ENCODE measurements around the gene PCDH18.
"Not testable (repeated sequence)": the region's sequence is repeated elsewhere in the genome, so short reads cannot be mapped to it uniquely, and the experiment has no call there.

PCDH18 gene, protein sequence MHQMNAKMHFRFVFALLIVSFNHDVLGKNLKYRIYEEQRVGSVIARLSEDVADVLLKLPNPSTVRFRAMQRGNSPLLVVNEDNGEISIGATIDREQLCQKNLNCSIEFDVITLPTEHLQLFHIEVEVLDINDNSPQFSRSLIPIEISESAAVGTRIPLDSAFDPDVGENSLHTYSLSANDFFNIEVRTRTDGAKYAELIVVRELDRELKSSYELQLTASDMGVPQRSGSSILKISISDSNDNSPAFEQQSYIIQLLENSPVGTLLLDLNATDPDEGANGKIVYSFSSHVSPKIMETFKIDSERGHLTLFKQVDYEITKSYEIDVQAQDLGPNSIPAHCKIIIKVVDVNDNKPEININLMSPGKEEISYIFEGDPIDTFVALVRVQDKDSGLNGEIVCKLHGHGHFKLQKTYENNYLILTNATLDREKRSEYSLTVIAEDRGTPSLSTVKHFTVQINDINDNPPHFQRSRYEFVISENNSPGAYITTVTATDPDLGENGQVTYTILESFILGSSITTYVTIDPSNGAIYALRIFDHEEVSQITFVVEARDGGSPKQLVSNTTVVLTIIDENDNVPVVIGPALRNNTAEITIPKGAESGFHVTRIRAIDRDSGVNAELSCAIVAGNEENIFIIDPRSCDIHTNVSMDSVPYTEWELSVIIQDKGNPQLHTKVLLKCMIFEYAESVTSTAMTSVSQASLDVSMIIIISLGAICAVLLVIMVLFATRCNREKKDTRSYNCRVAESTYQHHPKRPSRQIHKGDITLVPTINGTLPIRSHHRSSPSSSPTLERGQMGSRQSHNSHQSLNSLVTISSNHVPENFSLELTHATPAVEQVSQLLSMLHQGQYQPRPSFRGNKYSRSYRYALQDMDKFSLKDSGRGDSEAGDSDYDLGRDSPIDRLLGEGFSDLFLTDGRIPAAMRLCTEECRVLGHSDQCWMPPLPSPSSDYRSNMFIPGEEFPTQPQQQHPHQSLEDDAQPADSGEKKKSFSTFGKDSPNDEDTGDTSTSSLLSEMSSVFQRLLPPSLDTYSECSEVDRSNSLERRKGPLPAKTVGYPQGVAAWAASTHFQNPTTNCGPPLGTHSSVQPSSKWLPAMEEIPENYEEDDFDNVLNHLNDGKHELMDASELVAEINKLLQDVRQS

DNA sequence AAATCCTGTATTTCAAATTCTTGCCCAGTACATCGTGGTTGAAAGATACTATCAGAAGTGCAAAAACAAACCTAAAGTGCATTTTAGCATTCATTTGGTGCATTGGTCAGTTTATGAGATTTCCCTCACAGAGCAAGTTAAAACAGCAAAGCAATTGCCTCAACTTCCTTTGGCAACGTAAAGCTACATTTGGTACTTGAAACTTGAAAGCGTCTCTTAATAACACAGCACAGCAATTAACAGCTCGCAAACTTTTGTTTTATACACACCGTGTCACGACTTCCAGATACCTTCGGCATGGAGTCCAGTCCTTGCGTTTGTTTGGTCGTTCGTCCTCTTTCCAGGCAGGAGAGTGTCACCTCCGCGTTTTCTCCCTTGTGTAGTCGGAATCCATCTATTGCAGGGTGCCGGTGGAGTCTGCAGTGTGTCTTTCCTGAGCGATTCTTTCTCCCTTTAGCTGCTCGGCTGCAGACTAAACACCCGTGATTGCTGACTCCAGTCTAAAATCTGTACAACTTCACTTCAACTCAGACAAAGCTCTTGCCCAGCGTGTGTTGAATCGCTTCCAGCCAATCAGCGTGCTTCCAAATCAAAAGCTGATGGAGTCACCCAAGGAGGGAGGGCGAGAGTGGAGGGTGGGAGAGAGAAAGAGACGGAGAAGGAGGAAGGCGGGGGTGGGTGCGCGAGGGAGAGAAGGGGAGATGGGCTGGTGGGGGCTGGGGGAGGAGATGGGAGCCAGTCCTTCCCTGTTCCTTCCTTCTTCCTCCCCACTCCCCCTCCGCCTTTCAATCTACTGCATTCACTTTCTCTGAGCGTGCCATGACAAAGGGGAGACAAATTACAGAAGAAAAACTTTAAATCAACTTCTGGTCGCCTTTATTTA is at the start of gene PCDH18:
Gene PCDH18 (minus strand): TSS at position 509 of the 883 bp plus-strand sequence. CDS start 406 bp downstream, at position 103.
- no peak for DNase-seq (ENCODE audit: low spot score)

DNA sequence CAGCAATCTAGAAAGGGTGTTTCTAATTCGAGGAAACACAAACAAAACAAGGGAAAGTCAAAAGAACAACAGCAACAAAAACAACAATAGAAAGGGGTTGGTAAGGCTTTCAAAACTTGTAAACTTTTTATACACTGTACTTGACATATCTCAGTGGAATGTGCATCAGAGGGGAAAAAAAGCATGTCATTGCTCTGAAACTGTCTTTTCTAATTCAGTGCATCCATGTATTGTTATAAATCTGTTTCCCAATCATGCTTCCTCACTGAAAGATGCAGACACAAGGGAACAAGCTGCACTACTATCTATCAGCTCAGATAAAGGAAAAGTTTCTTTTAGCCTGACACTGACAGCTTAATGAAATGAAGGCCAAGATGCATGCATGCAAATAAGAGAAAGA is 44.2 kb upstream of the PCDH18 start:
- no peak for DNase-seq (ENCODE audit: low spot score)

DNA sequence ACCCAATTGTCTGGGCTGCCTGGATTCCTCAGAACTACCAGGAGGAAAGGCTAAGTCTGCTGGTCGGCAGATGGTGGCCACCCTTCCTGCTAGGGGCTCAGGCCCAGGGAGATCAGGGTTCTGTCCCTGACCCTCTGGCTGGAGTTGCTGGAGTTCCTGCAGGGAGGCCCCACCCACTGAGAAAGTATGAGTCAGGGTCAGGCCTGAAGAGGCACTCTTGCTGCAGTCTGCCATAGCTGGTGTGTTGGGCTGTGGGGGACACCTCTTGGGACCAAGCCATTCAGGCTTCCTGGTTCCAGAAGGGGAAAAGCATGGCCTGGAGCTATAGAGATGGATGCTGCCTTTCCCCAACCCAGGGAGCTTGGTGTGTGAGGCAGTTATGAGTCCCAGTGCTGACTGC is 40.4 kb upstream of the PCDH18 start:
- no peak for DNase-seq (ENCODE audit: low spot score)

DNA sequence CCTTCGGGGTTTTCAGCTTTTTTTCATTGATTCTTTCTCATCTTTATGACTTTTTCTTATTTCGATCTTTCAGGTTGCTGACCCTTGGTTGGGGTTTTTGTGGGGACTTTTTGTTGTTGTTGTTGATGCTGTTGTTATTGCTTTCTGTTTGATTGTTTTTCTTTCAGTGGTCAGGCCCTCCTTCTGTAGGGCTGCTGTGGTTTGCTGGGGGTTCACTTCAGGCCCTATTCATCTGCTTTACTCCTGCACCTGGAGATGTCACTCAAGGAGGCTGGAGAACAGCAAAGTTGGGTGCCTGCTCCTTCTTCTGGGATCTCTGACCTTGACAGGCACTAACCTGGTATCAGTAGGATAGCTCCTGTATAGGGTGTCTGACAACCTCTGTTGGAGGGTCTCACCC is 39.9 kb upstream of the PCDH18 start:
- no peak for DNase-seq (ENCODE audit: low spot score)

DNA sequence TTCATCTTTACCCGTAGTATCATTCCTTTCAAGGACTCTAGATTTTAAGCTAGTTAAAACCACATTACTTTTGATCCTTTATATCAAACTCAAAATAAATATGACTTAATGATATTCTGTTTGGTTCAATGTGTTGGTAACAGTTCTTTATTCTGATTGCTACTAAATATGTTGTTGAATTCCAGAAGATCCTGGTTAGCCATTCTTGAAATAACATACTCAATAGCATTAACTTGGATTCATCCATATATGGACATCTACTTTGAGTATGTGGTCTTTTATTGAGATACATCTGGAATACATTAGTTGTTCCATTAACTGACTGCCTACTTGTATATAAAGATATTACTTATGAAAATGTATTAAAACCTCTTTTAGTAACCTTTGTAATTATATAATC is 27.5 kb upstream of the PCDH18 start:
- DNase-seq (ENCODE audit: low spot score) = no peak

DNA sequence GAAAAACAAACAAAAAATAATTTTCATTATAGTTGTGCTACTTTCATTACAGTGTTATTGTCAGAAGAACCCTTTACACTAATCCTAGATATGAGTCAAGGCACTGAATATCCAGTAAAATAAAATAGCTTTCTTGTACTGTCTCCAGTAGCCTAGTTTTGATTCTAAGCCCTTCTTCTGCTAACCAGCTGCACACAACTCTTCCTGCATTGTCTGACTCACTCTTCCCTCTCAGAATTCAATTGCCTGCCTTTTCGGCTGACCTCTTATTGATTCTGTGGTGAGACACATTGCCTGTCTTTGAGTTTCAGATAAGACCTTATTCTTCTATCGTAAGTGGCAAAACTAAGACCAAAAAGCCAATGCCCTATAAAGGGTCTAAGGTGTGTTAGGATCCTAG is 26.7 kb upstream of the PCDH18 start:
- DNase-seq (ENCODE audit: low spot score) = no peak

DNA sequence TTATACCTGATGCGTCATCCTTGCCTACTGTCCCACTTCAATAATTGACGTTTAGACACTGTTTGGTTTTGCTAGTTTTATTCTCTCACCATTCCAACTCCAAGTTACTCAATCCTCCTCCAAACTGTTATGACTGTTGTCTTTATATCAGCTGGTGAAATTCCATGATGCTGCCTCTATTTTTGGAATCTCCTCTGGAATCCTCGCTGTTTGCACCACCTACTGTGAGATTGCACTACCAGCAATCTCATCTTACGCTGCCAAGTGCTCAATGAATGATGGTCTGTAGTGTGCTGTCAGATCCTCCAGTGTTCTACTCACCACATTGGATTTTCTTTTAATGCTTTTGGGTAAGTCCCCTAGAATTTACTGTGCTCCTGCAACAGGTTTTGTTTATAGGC is 13.2 kb upstream of the PCDH18 start:
- DNase-seq (ENCODE audit: low spot score) = no peak

DNA sequence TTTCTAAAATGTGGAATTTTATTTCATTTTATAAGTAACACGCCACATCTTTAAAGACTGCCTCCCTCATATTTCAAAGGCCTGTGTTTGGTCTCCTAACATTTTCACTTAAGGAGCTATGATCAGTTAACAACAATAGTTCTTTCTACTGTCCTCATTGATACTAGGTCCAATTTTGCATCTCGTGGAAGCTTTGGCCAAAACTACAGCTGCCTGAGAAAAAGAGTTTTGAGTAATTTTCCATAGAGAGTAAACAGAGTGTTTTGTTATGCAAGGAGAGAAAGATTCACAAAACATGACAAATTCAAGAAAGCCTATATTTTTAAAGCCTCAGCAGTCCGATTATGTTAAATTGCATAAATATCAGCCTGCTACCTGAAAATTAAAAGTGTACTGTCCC is 11.4 kb upstream of the PCDH18 start:
- no peak for DNase-seq (ENCODE audit: low spot score)

DNA sequence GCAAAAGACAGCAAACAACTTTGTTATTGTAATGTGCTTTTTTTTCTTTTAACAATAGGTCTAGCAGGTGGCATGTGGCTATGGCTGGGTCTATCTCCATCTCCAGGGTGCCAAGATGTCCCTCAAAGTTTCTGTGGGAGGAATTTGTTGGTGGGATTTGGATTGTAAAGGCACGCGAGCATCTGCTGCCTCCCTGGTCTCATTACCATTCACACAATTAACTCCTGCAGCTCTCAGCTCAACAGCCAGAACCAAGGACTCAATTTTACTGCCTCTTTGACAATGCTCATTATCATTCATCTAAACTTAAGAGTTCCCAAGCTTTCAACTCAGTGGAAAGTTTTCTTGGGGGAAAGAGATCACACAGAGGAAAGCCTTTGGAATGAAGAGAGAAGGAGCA is 10.9 kb upstream of the PCDH18 start:
- no peak for DNase-seq (ENCODE audit: low spot score)

DNA sequence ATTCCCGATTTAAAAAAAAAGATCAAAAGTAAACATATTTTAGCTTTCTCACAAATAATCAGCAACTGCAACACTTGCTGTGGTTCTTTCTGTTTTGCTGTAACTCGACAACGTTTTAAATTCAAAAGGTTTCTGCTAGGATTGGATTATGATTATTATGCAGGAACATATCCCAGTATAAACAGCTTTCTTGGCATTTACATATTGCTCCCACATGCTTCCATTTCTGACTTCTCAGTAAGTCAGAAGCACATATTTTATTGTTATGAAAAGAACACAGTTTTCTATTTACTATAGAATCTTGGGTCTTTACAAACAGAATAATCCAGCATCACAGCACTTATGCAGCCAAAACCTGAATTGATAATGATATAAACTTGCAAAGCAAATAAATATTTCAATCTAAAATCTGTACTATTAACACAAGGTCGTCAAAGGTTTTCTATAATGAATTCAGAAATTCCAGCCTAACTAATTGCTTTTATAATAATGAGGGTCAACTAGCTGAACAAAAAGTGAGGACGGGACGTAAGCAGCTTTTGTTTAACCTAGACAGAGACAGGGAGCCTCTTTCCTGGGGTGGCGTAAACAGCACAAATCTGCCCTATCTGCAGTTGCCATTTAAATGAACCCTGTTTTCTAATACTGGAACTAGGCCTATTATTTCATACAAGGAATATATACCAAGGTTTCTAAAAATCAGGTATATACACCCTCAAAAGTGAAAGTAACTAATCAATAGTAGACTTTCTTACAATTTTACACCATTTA is 9.8 kb upstream of the PCDH18 start:
- DNase-seq (ENCODE audit: low spot score) = no peak

DNA sequence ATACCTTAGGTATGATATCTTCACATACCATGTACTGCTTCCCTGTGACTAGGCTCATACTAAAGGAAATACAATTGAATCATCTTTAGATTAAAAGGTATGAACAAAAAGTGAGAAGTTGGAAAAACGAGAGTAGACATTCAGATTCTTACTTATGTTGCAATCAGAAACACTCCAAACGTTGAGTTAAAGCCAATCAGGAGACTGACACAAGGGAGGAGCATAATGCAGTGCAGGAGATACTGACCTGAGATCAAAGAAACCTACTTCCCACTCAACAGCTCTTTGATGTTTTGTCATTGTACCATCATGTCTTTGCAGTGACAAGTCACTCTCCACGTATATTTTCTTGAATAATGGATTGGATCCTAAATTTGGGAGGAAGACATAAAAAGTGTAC is 8.9 kb upstream of the PCDH18 start:
- DNase-seq (ENCODE audit: low spot score) = no peak

DNA sequence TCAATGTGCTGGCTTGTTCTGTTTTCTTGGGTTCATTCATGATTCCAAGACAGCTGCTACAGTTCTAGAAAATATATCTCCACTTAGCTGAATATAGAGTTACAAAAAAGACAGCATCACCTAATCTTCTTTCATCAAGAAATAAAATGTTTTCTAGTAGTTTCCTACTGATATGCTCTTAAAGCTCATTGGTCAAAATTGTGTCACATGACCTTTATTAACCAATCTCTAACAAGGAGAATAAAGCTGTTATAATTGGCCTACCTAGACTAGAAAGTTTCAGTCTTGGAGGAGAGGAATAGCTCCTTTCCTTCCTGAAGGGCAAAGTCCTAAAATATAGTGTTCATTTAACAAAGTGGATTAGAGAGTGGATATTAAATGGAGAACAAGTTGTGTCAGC is 8.1 kb upstream of the PCDH18 start:
- DNase-seq (ENCODE audit: low spot score) = no peak

DNA sequence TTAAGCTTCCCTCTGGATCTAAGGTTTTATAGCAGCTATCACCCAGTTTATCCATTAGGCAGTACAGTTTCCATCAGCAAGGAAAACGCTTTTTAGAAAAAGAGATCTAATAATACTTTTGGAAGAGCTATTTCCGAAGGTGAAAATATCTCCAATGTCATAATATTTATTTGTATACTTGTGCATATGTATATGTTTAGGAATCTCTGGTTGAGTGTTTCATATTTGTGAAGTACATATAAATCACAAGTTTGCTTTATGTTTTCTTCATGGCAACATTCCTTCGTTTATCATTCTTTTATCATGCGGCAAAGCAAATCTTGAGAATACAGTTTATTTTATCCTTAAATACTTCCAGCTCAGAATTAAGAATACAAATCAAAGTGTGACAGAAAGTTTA is 6.2 kb upstream of the PCDH18 start:
- no peak for DNase-seq (ENCODE audit: low spot score)

DNA sequence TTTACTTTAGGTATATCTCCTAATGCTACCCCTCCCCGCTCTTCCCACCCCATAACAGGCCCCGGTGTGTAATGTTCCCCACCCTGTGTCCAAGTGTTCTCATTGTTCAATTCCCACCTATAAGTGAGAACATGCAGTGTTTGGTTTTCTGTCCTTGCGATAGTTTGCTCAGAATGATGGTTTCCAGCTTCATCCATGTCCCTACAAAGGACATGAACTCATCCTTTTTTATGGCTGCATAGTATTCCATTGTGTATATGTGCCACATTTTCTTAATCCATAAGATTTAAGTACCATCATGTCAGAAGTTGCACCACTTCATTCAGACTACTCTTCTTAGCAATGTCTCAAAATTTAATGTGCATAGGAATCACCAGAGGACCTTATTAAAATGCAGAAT is 5.5 kb upstream of the PCDH18 start:
- not testable (repeated sequence) for DNase-seq (ENCODE audit: low spot score)

DNA sequence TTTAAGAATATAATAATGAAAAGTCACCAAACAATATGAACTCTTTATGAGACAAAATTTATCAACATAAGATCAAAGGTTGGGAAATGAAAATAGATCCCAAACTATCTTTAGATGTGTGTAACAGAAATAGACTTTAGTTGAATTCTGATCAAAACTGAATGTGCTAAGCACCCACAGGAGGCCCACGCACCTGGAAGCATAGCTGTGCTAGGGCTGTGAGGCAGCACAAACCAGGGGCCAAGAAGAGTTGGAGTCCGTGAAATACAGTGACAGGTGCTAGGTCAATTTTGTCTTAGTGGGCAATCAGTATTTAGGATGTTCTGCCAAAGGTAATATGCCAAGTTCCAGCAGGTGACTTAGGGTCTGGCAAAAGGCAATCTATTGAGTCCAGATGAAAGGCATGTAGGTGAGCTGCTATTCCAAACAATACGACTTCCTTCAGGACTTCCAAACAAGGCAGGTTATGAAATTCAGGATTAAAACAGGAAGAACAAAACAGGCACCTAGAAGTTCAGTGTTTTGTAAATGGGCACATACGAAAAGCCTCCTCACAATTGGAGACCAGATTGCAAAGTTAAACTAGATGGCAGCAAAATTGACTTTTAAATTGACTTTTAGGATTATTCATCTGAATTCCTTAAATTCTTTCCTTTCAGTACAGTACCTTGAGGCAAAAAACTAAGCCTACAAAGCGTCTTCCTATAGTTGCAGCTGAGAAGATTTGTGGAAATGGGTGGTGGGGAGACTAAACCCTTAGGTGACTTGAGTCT is 4.7 kb upstream of the PCDH18 start:
- DNase-seq (ENCODE audit: low spot score) = no peak

DNA sequence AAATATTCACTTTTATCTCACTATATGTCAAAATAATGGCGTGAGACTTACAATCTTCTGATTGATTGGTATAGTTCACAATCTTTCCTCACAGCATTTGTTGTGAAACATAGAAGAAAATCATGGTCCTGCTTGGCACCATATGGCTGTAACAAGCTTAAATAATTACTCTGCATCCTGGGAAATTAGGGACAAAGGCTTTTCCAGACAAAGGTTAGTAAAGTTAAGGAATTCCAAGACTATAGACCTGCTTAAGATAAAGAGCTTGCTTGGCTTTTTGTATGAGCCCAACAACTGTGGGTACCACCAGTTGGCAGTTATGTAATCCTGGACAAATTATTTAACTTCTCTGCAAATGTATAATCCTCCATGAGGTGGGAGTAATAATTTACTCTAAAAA is 3.4 kb upstream of the PCDH18 start:
- DNase-seq (ENCODE audit: low spot score) = no peak

DNA sequence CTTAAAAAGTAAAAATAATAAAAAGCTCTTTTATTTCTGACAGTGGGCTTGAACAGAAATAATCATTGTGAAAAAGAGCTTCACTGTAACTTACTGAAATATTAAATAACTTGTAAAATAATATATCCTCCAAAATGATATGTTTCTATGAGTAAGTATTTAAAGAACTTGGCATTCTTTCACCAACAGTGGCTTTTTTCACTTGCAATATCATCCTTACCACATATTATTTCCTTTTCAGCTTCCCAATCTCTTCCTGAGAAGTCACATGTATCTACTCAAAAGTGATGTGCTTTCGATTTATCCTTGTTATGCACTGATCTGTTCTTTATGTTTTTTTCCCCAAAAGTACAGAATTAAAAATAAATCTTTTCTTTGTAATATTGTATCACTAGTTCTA is 2.2 kb upstream of the PCDH18 start:
- no peak for DNase-seq (ENCODE audit: low spot score)

DNA sequence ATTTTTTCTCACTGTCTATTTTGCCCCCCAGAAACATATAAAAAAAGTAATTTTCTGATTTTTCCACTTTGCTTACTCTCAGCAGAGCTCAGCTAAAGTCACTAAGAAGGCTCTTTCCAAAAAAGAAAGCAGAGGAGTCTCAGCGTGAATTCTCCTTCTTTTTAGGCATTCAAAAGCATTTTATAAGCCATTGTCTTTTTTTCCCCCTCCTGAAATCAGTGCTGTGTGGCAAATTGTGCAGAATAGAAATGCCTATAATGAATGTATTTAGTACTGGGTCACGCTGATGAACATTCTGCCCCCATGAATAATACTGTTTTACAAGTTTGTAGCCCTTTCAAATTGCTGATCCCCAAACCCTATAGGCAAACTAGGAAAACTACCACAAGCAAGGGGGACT is 1.6 kb upstream of the PCDH18 start:
- no peak for DNase-seq (ENCODE audit: low spot score)

DNA sequence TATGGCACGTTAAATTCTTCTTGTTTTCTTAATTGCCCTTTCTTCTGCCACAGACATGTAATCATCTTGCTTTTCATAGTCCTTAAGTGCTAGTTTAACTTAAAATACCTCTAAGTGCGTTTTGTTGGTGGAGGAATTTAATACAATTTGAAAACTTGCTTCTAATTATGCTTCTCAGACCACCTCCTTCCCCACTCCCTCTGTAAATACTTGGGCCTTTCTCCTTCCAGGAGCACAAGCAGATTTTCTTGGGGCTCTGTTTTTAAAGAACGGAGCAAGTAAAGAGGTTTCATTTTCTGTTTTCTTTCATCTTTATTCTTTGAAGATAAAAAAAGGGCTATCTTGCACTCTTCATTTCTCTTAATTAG is 559 bp upstream of the PCDH18 start:
- DNase-seq (ENCODE audit: low spot score) = no peak
